HL-60 (cell line): ENCODE measurements around the gene ISCU.

Experiments
- CTCF ChIP-seq: IDR thresholded peaks from one replicate; pipeline ENCODE4 v1.5.1; 2011; ENCODE audit warnings: low read length, control low read depth, inconsistent platforms; ENCODE audit not compliant: insufficient read depth
- GABPA ChIP-seq: IDR thresholded peaks from 2 replicates; pipeline ENCODE4 v1.6.1; 2012; ENCODE audit warnings: low read depth
- REST ChIP-seq: IDR thresholded peaks from 2 replicates; pipeline ENCODE4 v1.6.1; 2012; ENCODE audit warnings: low read depth; ENCODE audit not compliant: insufficient replicate concordance

DNA sequence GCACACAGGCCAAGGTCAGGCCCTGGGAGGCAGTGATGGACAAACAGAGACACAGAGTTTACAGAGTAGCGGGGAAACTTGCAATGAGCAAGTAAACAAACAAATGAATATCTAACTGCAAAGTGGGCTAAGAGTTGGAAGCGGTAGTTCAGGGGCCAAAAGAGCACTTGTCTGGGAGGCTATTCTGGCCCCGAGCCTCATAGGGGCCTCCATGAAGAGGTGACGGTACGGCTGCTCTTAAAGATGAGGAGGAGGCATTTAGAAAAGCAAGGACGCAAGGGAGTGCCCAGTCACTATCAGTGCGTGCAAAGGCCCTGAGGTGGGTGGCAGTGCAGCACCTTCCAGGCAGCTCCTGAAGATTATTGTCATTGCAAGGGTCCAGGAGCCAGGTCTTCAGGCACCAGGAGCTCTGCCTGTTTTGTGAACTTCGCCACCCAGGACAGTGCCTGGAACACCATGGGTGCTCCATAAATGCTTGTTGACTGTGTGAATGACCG, 39.9 kb downstream of the ISCU start:
- TF ChIP-seq CTCF (no peak), REST (no peak), GABPA (no peak)
